ENCODE measurements around the gene COX19. TPM values are rescaled to one million over a fixed set of nuclear protein-coding genes. Genes with fewer than 3 reads are reported as not detected.

The COX19 gene
- total and polyA plus RNA-seq, 2 of the 13 experiments (the other 11 are each of a cell fraction or from before 2014, with no cell fraction given) = 11.5 to 21.7 TPM

- no peak for TF ChIP-seq ZNF142 (CRISPR knock-in tag; IDR thresholded peaks at IDR 0.05)
- TF ChIP-seq PAXIP1 (CRISPR knock-in tag; conservative IDR thresholded peaks at IDR 0.05) = peak; percentile 81
- no peak for TF ChIP-seq SAFB2 (CRISPR knock-in tag; IDR thresholded peaks at IDR 0.05; ENCODE audit: borderline replicate concordance, low read depth)
- no peak for TF ChIP-seq U2AF2 (IDR thresholded peaks at IDR 0.05; ENCODE audit: low read depth, low read length)
- TF ChIP-seq ZNF710 (CRISPR knock-in tag; IDR thresholded peaks at IDR 0.05; ENCODE audit: borderline replicate concordance) = no peak
- TF ChIP-seq KDM2A (CRISPR knock-in tag; IDR thresholded peaks at IDR 0.05; ENCODE audit: borderline replicate concordance, low read depth) = peak; percentile 49; the same call in 1 of the 2 replicates
- TF ChIP-seq PRPF4 (IDR thresholded peaks at IDR 0.05; ENCODE audit: low read depth, low read length, poor library complexity, severe bottlenecking) = no peak
- TF ChIP-seq PTBP1 (IDR thresholded peaks at IDR 0.05; ENCODE audit: low read depth, low read length, poor library complexity, severe bottlenecking) = no peak
- no peak; the same call in 1 of the 2 replicates for TF ChIP-seq ZNF460 (CRISPR knock-in tag; IDR thresholded peaks at IDR 0.05; ENCODE audit: borderline replicate concordance)
- TF ChIP-seq ATF2 (CRISPR knock-in tag; IDR thresholded peaks at IDR 0.05) = no peak
- peak; percentile 83 for TF ChIP-seq ZNF547 (CRISPR knock-in tag; IDR thresholded peaks at IDR 0.05)
- no peak for TF ChIP-seq MIER2 (CRISPR knock-in tag; IDR thresholded peaks at IDR 0.05)
- TF ChIP-seq ZNF737 (CRISPR knock-in tag; IDR thresholded peaks at IDR 0.05; ENCODE audit: borderline replicate concordance) = 0 out of 2 replicates have a peak, but pooled peaks have one; percentile 8
- peak; percentile 47; the same call in 1 of the 2 replicates for TF ChIP-seq HMG20A (CRISPR knock-in tag; IDR thresholded peaks at IDR 0.05; ENCODE audit: borderline replicate concordance)
- no peak; the same call in 1 of the 2 replicates for TF ChIP-seq EED (CRISPR knock-in tag; IDR thresholded peaks at IDR 0.05)
- no peak for TF ChIP-seq NFIC (IDR thresholded peaks at IDR 0.05; ENCODE audit: low read length)
Measured at GRCh38 chr7:960269-960871, 15.0 kb downstream of the COX19 start (continued).
